Measurements from ENCODE around the gene NCOA6. TPM values are rescaled to one million over a fixed set of nuclear protein-coding genes. Genes with fewer than 3 reads are reported as not detected.

NCOA6 gene
- total and polyA plus RNA-seq, 2 of the 4 experiments (the other 2 are of a cell fraction): 3.6 to 13.1 TPM

DNA sequence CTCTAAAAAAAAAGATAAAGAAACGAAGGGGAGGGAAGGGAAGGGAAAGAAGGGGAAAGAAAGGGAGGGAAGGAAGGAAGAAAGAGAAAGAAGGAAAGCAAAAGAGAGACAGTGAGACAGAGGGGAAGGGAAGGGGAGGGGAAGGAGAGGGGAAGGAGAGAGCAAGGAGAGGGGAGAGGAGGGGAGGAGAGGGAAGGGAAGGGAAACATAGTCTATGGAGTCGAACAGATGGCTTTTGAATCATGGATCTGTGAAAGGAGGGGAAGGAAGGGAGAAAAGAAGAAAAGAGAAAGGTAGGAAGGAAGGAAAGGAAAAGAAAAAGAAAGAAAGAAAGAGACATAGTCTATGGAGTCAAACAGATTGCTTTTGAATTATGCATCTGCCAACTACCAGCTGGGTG lies 16.7 kb upstream of the NCOA6 start:
- Histone ChIP-seq H3K23ac (ENCODE audit: low read depth, low read length) (no peak overlapping the region), H3K9me3 (ENCODE audit: control insufficient read depth, insufficient read depth, low read length) (no peaks in the 10 kb centered on the region), H3K4me2 (ENCODE audit: low read depth, low read length) (no peak overlapping the region), H3K27me3 (ENCODE audit: control insufficient read depth, insufficient read depth, low read length) (no peaks in the 10 kb centered on the region), H3K4ac (ENCODE audit: low read depth, low read length) (no peak overlapping the region), H4K20me1 (ENCODE audit: insufficient read depth, low read length) (no peaks in the 10 kb centered on the region), H3K79me1 (ENCODE audit: low read depth in 1 of 2, low read length in 2 of 2) (no peaks in the 10 kb centered on the region), H3K18ac (ENCODE audit: low read depth, low read length) (no peak overlapping the region), H2AK9ac (replicated peaks; ENCODE audit: low read depth, low read length, poor library complexity) (no peak overlapping the region), H3K4me1 (ENCODE audit: control insufficient read depth, insufficient read depth, low read length) (no peaks in the 10 kb centered on the region), H2BK120ac (ENCODE audit: low read depth, low read length) (no peak overlapping the region), H2BK15ac (ENCODE audit: low read depth, low read length) (no peak overlapping the region), H3K9ac (ENCODE audit: low read depth, low read length) (no peak overlapping the region), H2BK5ac (ENCODE audit: low read depth, low read length, poor library complexity, severe bottlenecking) (no peak overlapping the region), H3K14ac (replicated peaks; ENCODE audit: low read depth, low read length) (no peak overlapping the region), H3K27ac (ENCODE audit: insufficient read depth, low read length) (no peak overlapping the region), H2AK5ac (ENCODE audit: low read depth, low read length) (no peak overlapping the region), H3K4me3 (ENCODE audit: insufficient read depth, low read depth, low read length) (no peak overlapping the region), H4K8ac (ENCODE audit: low read depth in 2 of 2, low read length in 2 of 2) (no peak overlapping the region), H4K91ac (ENCODE audit: insufficient read depth, low read depth, low read length) (no peak overlapping the region), H3K36me3 (ENCODE audit: control insufficient read depth, insufficient read depth, low read length) (peaks cover 7% of the 10 kb centered on the region), H4K5ac (ENCODE audit: low read depth, low read length) (no peak overlapping the region), H2AFZ (replicated peaks; ENCODE audit: low read length, poor library complexity) (no peak overlapping the region), H3K56ac (ENCODE audit: extremely low read depth, insufficient read depth, low read length) (no peak overlapping the region), H3K9me1 (ENCODE audit: insufficient read depth, low read length) (no peaks in the 10 kb centered on the region), H2BK20ac (ENCODE audit: low read depth, low read length) (no peak overlapping the region)
- intact Hi-C loops (cut with micrococcal nuclease) (no loop called here), in situ Hi-C loops (cut with MboI; ENCODE audit: low sequenced_read_pairs) (loop anchor here (25.0 kb wide), 1 partner anchor 595 kb away; the partner anchor contains the start of gene GDF5), dilution Hi-C loops (cut with HindIII; ENCODE audit: low sequenced_read_pairs, unreplicated experiment) (no loop called here)
- BruUV-seq (replicated peaks): no TSS peak
- ATAC-seq (ENCODE audit: low read depth) (no peak), DNase-seq (no peak)
- WGBS, 2 experiments (ENCODE audit: extremely low coverage in 2 of 2, insufficient read length in 1 of 2): 70% methylated on average over 1 of the region's 2 CpGs; no CpG with 5 or more reads in 1 of the 2 experiments
- no peak for TF ChIP-seq FOS (IDR thresholded peaks at IDR 0.05; ENCODE audit: low read depth, low read length)
- TF ChIP-seq, protein P1, sequence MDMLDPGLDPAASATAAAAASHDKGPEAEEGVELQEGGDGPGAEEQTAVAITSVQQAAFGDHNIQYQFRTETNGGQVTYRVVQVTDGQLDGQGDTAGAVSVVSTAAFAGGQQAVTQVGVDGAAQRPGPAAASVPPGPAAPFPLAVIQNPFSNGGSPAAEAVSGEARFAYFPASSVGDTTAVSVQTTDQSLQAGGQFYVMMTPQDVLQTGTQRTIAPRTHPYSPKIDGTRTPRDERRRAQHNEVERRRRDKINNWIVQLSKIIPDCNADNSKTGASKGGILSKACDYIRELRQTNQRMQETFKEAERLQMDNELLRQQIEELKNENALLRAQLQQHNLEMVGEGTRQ (IDR thresholded peaks at IDR 0.05; ENCODE audit: low read depth, low read length): no peak
- no peak for TF ChIP-seq RAD21 (IDR thresholded peaks at IDR 0.05; ENCODE audit: low read length)
- TF ChIP-seq MAFK (IDR thresholded peaks at IDR 0.05; ENCODE audit: low read depth, low read length): no peak
- TF ChIP-seq, protein P2, sequence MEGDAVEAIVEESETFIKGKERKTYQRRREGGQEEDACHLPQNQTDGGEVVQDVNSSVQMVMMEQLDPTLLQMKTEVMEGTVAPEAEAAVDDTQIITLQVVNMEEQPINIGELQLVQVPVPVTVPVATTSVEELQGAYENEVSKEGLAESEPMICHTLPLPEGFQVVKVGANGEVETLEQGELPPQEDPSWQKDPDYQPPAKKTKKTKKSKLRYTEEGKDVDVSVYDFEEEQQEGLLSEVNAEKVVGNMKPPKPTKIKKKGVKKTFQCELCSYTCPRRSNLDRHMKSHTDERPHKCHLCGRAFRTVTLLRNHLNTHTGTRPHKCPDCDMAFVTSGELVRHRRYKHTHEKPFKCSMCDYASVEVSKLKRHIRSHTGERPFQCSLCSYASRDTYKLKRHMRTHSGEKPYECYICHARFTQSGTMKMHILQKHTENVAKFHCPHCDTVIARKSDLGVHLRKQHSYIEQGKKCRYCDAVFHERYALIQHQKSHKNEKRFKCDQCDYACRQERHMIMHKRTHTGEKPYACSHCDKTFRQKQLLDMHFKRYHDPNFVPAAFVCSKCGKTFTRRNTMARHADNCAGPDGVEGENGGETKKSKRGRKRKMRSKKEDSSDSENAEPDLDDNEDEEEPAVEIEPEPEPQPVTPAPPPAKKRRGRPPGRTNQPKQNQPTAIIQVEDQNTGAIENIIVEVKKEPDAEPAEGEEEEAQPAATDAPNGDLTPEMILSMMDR (conservative IDR thresholded peaks at IDR 0.05; ENCODE audit: low read depth, low read length): no peak
- TF ChIP-seq CEBPB (IDR thresholded peaks at IDR 0.05; ENCODE audit: low read depth, low read length): no peak
- TF ChIP-seq CHD1 (IDR thresholded peaks at IDR 0.05; ENCODE audit: low read depth, low read length): no peak
- no peak for TF ChIP-seq SMC3 (IDR thresholded peaks at IDR 0.05; ENCODE audit: low read depth, low read length)
- TF ChIP-seq POLR2A (IDR thresholded peaks at IDR 0.05; ENCODE audit: low read depth, low read length): no peak
- TF ChIP-seq, protein P3, sequence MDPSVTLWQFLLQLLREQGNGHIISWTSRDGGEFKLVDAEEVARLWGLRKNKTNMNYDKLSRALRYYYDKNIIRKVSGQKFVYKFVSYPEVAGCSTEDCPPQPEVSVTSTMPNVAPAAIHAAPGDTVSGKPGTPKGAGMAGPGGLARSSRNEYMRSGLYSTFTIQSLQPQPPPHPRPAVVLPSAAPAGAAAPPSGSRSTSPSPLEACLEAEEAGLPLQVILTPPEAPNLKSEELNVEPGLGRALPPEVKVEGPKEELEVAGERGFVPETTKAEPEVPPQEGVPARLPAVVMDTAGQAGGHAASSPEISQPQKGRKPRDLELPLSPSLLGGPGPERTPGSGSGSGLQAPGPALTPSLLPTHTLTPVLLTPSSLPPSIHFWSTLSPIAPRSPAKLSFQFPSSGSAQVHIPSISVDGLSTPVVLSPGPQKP (IDR thresholded peaks at IDR 0.05; ENCODE audit: borderline replicate concordance, low read depth, low read length): no peak
- no peak for TF ChIP-seq RFX5 (IDR thresholded peaks at IDR 0.05; ENCODE audit: low read depth, low read length)
- TF ChIP-seq BHLHE40 (IDR thresholded peaks at IDR 0.05; ENCODE audit: low read depth, low read length): no peak
- no peak for TF ChIP-seq RCOR1 (IDR thresholded peaks at IDR 0.05; ENCODE audit: insufficient replicate concordance, low read length)
- no peak for TF ChIP-seq NFE2L2 (IDR thresholded peaks at IDR 0.05; ENCODE audit: low read depth, low read length)
- no peak for TF ChIP-seq MAZ (IDR thresholded peaks at IDR 0.05; ENCODE audit: borderline replicate concordance, low read depth, low read length)
- TF ChIP-seq MXI1 (IDR thresholded peaks at IDR 0.05; ENCODE audit: borderline replicate concordance, low read depth, low read length): no peak
- POLR2A ChIA-PET (ENCODE audit: unreplicated experiment): no interaction called here
- CTCF ChIA-PET: no interaction called here
